Neural progenitor cell (in vitro differentiated cells): ENCODE results near the gene WIPF1.

ENCODE experiments used
- EZH2phosphoT487 ChIP-seq: fragments of 200-600 bp; sonication (generic); IDR thresholded peaks from 2 replicates; pipeline ENCODE4 v1.6.1; 2017; ENCODE audit warnings: antibody characterized with exemption
- TF ChIP-seq, protein P1 (sequence below): fragments of 200-600 bp; sonication (generic); IDR thresholded peaks from 2 replicates; pipeline ENCODE4 v1.5.1; 2017; ENCODE audit warnings: antibody characterized with exemption, mild to moderate bottlenecking

GRCh38 chr2:174597345-174598047 is at the start of gene WIPF1:
- TF ChIP-seq, protein P1, sequence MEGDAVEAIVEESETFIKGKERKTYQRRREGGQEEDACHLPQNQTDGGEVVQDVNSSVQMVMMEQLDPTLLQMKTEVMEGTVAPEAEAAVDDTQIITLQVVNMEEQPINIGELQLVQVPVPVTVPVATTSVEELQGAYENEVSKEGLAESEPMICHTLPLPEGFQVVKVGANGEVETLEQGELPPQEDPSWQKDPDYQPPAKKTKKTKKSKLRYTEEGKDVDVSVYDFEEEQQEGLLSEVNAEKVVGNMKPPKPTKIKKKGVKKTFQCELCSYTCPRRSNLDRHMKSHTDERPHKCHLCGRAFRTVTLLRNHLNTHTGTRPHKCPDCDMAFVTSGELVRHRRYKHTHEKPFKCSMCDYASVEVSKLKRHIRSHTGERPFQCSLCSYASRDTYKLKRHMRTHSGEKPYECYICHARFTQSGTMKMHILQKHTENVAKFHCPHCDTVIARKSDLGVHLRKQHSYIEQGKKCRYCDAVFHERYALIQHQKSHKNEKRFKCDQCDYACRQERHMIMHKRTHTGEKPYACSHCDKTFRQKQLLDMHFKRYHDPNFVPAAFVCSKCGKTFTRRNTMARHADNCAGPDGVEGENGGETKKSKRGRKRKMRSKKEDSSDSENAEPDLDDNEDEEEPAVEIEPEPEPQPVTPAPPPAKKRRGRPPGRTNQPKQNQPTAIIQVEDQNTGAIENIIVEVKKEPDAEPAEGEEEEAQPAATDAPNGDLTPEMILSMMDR: no peak
- TF ChIP-seq EZH2phosphoT487: no peak
